Measurements from ENCODE around the gene TNN.

DNA sequence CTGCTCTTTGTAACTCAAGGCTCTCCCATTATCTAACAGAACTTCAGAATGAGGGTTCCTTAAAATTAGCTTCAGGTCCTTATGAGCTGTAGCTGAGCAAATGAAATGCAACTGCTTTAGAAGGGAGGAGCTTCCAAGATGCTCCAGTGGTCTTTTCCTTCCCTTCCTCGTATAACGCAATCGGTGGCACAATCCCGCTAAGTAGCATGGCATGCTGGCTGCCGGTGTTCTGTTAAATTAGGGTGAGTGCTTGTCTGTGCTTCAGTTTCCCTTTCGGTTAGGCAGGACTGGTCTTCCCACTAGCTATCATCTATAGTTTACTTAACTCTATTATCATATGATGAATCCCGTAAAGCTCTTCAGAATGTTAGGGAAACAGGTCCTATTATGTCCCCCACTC, 124.0 kb downstream of the TNN start:
- TF ChIP-seq, protein P1, sequence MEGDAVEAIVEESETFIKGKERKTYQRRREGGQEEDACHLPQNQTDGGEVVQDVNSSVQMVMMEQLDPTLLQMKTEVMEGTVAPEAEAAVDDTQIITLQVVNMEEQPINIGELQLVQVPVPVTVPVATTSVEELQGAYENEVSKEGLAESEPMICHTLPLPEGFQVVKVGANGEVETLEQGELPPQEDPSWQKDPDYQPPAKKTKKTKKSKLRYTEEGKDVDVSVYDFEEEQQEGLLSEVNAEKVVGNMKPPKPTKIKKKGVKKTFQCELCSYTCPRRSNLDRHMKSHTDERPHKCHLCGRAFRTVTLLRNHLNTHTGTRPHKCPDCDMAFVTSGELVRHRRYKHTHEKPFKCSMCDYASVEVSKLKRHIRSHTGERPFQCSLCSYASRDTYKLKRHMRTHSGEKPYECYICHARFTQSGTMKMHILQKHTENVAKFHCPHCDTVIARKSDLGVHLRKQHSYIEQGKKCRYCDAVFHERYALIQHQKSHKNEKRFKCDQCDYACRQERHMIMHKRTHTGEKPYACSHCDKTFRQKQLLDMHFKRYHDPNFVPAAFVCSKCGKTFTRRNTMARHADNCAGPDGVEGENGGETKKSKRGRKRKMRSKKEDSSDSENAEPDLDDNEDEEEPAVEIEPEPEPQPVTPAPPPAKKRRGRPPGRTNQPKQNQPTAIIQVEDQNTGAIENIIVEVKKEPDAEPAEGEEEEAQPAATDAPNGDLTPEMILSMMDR (IDR thresholded peaks at IDR 0.05): no peak
- TF ChIP-seq POLR2AphosphoS5 (IDR thresholded peaks at IDR 0.05) (no peak), POLR2A (IDR thresholded peaks at IDR 0.05) (no peak)
